Keratinocyte (primary cell): ENCODE measurements around the gene NOVA2. TPM values are rescaled to one million over a fixed set of nuclear protein-coding genes. Genes with fewer than 3 reads are reported as not detected.

Source experiments
- DNase-seq: peaks from one replicate; pipeline ENCODE4 v3.0.0-alpha.2; 2011; ENCODE audit warnings: low read depth, missing footprints, low spot score
- FAIRE-seq: peaks from 2 replicates; lab custom pipeline; 2011; peaks lifted over from hg19 to GRCh38; lab: Jason Lieb, UNC
- H2AFZ ChIP-seq: 2 replicates; pipeline ENCODE4 v1.6.0; 2012; ENCODE audit warnings: low read length, control low read depth, inconsistent platforms; ENCODE audit not compliant: control insufficient read depth
- H3K27ac ChIP-seq: 2 replicates; pipeline ENCODE4 v1.5.1; 2011; ENCODE audit warnings: low read length; ENCODE audit not compliant: control insufficient read depth, insufficient read depth
- H3K27me3 ChIP-seq: 3 replicates; pipeline ENCODE4 v1.6.0; 2011; ENCODE audit warnings: low read length; ENCODE audit not compliant: control insufficient read depth, insufficient read depth; ENCODE audit errors: extremely low read depth
- H3K36me3 ChIP-seq, 2 experiments: 2 replicates in 1 of 2; 3 replicates in 1 of 2; pipeline ENCODE4 v1.5.1; 2011; ENCODE audit warnings: low read length in 2 of 2, mild to moderate bottlenecking in 1 of 2; ENCODE audit not compliant: control insufficient read depth in 2 of 2, insufficient read depth in 2 of 2; ENCODE audit errors: extremely low read depth in 1 of 2
- H3K4me1 ChIP-seq: 3 replicates; pipeline ENCODE4 v1.5.1; 2011; ENCODE audit warnings: low read length; ENCODE audit not compliant: control insufficient read depth, insufficient read depth; ENCODE audit errors: extremely low read depth
- H3K4me2 ChIP-seq: 3 replicates; pipeline ENCODE4 v1.6.0; 2011; ENCODE audit warnings: low read depth, low read length; ENCODE audit not compliant: control insufficient read depth, insufficient read depth; ENCODE audit errors: extremely low read depth
- H3K4me3 ChIP-seq, 3 experiments: fragments of 200-600 bp in 1 of 3; sonication (generic) in 1 of 3; 2 replicates in 2 of 3; 3 replicates in 1 of 3; pipeline ENCODE4 v1.5.1; 2011 to 2016; ENCODE audit warnings: low read length in 3 of 3, mild to moderate bottlenecking in 3 of 3, control low read depth in 2 of 3, inconsistent platforms in 1 of 3, low read depth in 1 of 3, mixed read lengths in 1 of 3, mixed run types in 1 of 3, moderate library complexity in 1 of 3; ENCODE audit not compliant: control insufficient read depth in 2 of 3, insufficient read depth in 2 of 3; ENCODE audit errors: extremely low read depth in 1 of 3
- H3K79me2 ChIP-seq: 2 replicates; pipeline ENCODE4 v1.6.0; 2012; ENCODE audit warnings: low read length; ENCODE audit not compliant: control insufficient read depth, insufficient read depth
- H3K9ac ChIP-seq: 3 replicates; pipeline ENCODE4 v1.6.0; 2011; ENCODE audit warnings: low read length; ENCODE audit not compliant: control insufficient read depth, insufficient read depth; ENCODE audit errors: extremely low read depth
- H3K9me1 ChIP-seq: 3 replicates; pipeline ENCODE4 v1.6.0; 2011; ENCODE audit warnings: low read length; ENCODE audit not compliant: control insufficient read depth, insufficient read depth; ENCODE audit errors: extremely low read depth
- H3K9me3 ChIP-seq: 2 replicates; pipeline ENCODE4 v1.5.1; 2012; ENCODE audit warnings: low read depth, low read length; ENCODE audit not compliant: control insufficient read depth
- H4K20me1 ChIP-seq: 3 replicates; pipeline ENCODE4 v1.6.0; 2011; ENCODE audit warnings: low read length; ENCODE audit not compliant: control insufficient read depth, insufficient read depth; ENCODE audit errors: extremely low read depth
- EZH2 ChIP-seq: IDR thresholded peaks from one replicate; pipeline ENCODE4 v1.6.1; 2012; ENCODE audit warnings: inconsistent platforms, mild to moderate bottlenecking, low read length, moderate library complexity
- dilution Hi-C: fragments of 300-500 bp; cut with MboI; formaldehyde crosslinking; loops from one replicate; pipeline ENCODE4 v1.7.0; 2020; ENCODE audit warnings: low sequenced_read_pairs; ENCODE audit not compliant: extremely low pct_ligation_motif_present
- polyA plus RNA-seq, 5 experiments: library from polyadenylated mRNA; depleted of rRNA in 3 of 5; stranded (reverse) in 3 of 5; stranded (forward) in 1 of 5; unstranded in 1 of 5; fragments of >200 nt; gene quantifications; 1 replicate in 1 of 5; 2 replicates in 3 of 5; 3 replicates in 1 of 5; pipeline versions ENCODE4 v1.2.1 to v1.2.3, GENCODE V29; 2011 to 2012; ENCODE audit warnings: missing spikeins in 2 of 5, low read depth in 1 of 5, low replicate concordance in 1 of 5
- TF ChIP-seq, protein P1 (sequence below), 3 experiments: IDR thresholded peaks in 1 of 3; conservative IDR thresholded peaks in 1 of 3; optimal IDR thresholded peaks in 1 of 3; 2 replicates in 2 of 3; 3 replicates in 1 of 3; pipeline versions ENCODE3 to v1.5.1; 2011; ENCODE audit warnings: low read length in 3 of 3, mild to moderate bottlenecking in 3 of 3, moderate library complexity in 2 of 3, control low read depth in 1 of 3, inconsistent platforms in 1 of 3; ENCODE audit not compliant: insufficient read depth in 2 of 3; ENCODE audit errors: extremely low read depth in 1 of 3

NOVA2 gene
- polyA plus RNA-seq, 1 donor (not counting 4 experiments of a cell fraction or from before 2014, with no cell fraction given) = not detected

- H4K20me1 ChIP-seq = no peaks in the 10 kb centered on the region
- H3K9ac ChIP-seq = no peak overlapping the region
- H3K27me3 ChIP-seq = no peaks in the 10 kb centered on the region
- no peak overlapping the region for H2AFZ ChIP-seq
- H3K9me1 ChIP-seq = peaks cover 2% of the 10 kb centered on the region
- no peak for DNase-seq
- TF ChIP-seq, protein P1, sequence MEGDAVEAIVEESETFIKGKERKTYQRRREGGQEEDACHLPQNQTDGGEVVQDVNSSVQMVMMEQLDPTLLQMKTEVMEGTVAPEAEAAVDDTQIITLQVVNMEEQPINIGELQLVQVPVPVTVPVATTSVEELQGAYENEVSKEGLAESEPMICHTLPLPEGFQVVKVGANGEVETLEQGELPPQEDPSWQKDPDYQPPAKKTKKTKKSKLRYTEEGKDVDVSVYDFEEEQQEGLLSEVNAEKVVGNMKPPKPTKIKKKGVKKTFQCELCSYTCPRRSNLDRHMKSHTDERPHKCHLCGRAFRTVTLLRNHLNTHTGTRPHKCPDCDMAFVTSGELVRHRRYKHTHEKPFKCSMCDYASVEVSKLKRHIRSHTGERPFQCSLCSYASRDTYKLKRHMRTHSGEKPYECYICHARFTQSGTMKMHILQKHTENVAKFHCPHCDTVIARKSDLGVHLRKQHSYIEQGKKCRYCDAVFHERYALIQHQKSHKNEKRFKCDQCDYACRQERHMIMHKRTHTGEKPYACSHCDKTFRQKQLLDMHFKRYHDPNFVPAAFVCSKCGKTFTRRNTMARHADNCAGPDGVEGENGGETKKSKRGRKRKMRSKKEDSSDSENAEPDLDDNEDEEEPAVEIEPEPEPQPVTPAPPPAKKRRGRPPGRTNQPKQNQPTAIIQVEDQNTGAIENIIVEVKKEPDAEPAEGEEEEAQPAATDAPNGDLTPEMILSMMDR (optimal IDR thresholded peaks at IDR 0.05 in 1 of 3, IDR thresholded peaks at IDR 0.05 in 1 of 3, conservative IDR thresholded peaks at IDR 0.05 in 1 of 3; ENCODE audit: extremely low read depth in 1 of 3, insufficient read depth in 2 of 3, low read length in 3 of 3) = no peak
- no peak for TF ChIP-seq EZH2
- peaks cover 5 to 7% of the 10 kb centered on the region in 2 experiments for H3K36me3 ChIP-seq
- H3K4me3 ChIP-seq = no peak overlapping the region
- no peaks in the 10 kb centered on the region for H3K9me3 ChIP-seq
- H3K79me2 ChIP-seq = peaks cover 2% of the 10 kb centered on the region
- H3K4me1 ChIP-seq = peaks cover 13% of the 10 kb centered on the region
- dilution Hi-C loops = no loop called here
- no peak overlapping the region for H3K27ac ChIP-seq
- FAIRE-seq = no peak
- no peak overlapping the region for H3K4me2 ChIP-seq
These were observed 25.2 kb upstream of the NOVA2 start for GRCh38 chr19:45998834-45999233.

- Histone ChIP-seq H4K20me1 (no peaks in the 10 kb centered on the region), H3K27me3 (no peaks in the 10 kb centered on the region), H3K79me2 (peaks cover 2% of the 10 kb centered on the region), H3K4me1 (peaks cover 13% of the 10 kb centered on the region), H3K4me2 (no peak overlapping the region), H3K36me3 (peaks cover 0 to 4% of the 10 kb centered on the region in 2 experiments), H3K9me3 (no peaks in the 10 kb centered on the region), H3K9me1 (peaks cover 2% of the 10 kb centered on the region), H3K27ac (no peak overlapping the region), H3K9ac (no peak overlapping the region), H2AFZ (no peak overlapping the region), H3K4me3 (no peak overlapping the region)
- FAIRE-seq (no peak), DNase-seq (no peak)
- no peak for TF ChIP-seq EZH2
- TF ChIP-seq, protein P1 (optimal IDR thresholded peaks at IDR 0.05 in 1 of 3, IDR thresholded peaks at IDR 0.05 in 1 of 3, conservative IDR thresholded peaks at IDR 0.05 in 1 of 3; ENCODE audit: extremely low read depth in 1 of 3, insufficient read depth in 2 of 3, low read length in 3 of 3) = no peak
- dilution Hi-C loops = no loop called here
These were observed 23.3 kb upstream of the NOVA2 start for GRCh38 chr19:45996933-45997332.
